SJCRH30 (cell line): ENCODE data around the gene NLGN4Y. TPM values are rescaled to one million over a fixed set of nuclear protein-coding genes. Genes with fewer than 3 reads are reported as not detected.

ENCODE experiments used
- DNase-seq, 2 experiments: peaks; one replicate each; pipeline ENCODE4 v3.0.0-alpha.2; 2015 to 2020
- H3K27ac ChIP-seq: fragments of 250-450 bp; sonication (Bioruptor Pico); 2 replicates; pipeline ENCODE4 v1.5.1; 2020; ENCODE audit warnings: mild to moderate bottlenecking, moderate library complexity
- H3K27me3 ChIP-seq: fragments of 250-450 bp; sonication (Bioruptor Pico); 2 replicates; pipeline ENCODE4 v1.5.1; 2020; ENCODE audit warnings: mild to moderate bottlenecking, moderate library complexity
- H3K36me3 ChIP-seq: fragments of 250-450 bp; sonication (Bioruptor Pico); 2 replicates; pipeline ENCODE4 v1.5.1; 2020; ENCODE audit warnings: mild to moderate bottlenecking, moderate library complexity
- H3K4me1 ChIP-seq: fragments of 250-450 bp; sonication (Bioruptor Pico); 2 replicates; pipeline ENCODE4 v1.5.1; 2020; ENCODE audit warnings: mild to moderate bottlenecking, moderate library complexity
- H3K4me3 ChIP-seq: fragments of 250-450 bp; sonication (Bioruptor Pico); 2 replicates; pipeline ENCODE4 v1.5.1; 2020; ENCODE audit warnings: mild to moderate bottlenecking, moderate library complexity
- H3K9me3 ChIP-seq: fragments of 250-450 bp; sonication (Bioruptor Pico); replicated peaks from 2 replicates; pipeline ENCODE4 v1.5.1; 2020; ENCODE audit warnings: mild to moderate bottlenecking, moderate library complexity
- total RNA-seq: library from RNA; depleted of rRNA; stranded (reverse); fragments of >200 nt; shearing (Covaris generic); gene quantifications from 2 replicates; pipeline ENCODE4 v1.2.3, GENCODE V29; 2014

The NLGN4Y gene
- total RNA-seq, 1 experiment from 2014 or later: not detected

DNA sequence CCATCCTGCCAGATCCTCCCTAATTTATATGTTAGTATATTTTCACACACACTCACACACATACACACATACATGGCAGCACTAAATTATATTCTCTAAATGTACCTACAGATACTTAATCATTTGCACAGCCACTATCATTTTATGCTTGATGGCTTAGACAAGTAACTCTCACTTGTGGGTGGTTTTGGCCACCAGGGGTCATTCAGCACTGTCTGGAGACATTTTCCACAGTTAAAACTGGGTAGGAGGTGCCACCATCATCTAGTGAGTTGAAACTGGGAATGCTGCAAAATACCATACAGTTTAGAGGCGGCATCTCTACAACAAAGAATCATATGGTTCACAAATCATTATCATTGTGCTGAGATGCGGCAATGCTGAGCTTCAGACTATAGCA is 94.2 kb downstream of the NLGN4Y start:
- no peaks in the 10 kb centered on the region for H3K4me1 ChIP-seq
- H3K27ac ChIP-seq: no peak overlapping the region
- H3K4me3 ChIP-seq: no peak overlapping the region
- H3K9me3 ChIP-seq: no peaks in the 10 kb centered on the region
- no peaks in the 10 kb centered on the region for H3K27me3 ChIP-seq
- no peaks in the 10 kb centered on the region for H3K36me3 ChIP-seq
- DNase-seq: no peak

- no peaks in the 10 kb centered on the region for H3K36me3 ChIP-seq
- H3K27me3 ChIP-seq: no peaks in the 10 kb centered on the region
- H3K4me3 ChIP-seq: no peak overlapping the region
- no peak for DNase-seq
- H3K9me3 ChIP-seq: no peaks in the 10 kb centered on the region
- H3K4me1 ChIP-seq: no peaks in the 10 kb centered on the region
- H3K27ac ChIP-seq: no peak overlapping the region
These were observed 103.9 kb downstream of the NLGN4Y start for GRCh38 chrY:14628208-14628607.

DNA sequence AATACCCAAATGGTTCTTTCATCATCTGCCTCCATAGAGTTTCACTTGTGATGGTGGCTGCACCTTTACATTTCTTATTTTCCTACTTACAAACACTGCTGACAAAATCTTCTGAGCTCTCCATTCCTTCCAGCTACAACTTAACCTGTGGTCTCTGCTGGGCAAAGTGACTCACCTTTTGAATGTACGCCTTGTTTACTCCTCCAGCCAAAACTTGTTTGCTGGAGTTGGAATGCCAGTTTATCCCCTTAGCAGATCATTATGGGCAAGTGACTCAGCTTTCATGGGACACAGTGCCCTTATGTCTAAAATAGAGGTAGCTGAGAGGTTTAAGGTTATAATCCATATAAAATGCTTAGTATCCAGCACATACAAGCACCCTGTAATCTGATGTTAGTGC is 107.3 kb downstream of the NLGN4Y start:
- H3K36me3 ChIP-seq: no peaks in the 10 kb centered on the region
- no peak for DNase-seq
- H3K4me1 ChIP-seq: no peaks in the 10 kb centered on the region

GRCh38 chrY:14633718-14634117 is 109.4 kb downstream of the NLGN4Y start:
- H3K27me3 ChIP-seq: no peaks in the 10 kb centered on the region
- H3K27ac ChIP-seq: no peak overlapping the region
- no peaks in the 10 kb centered on the region for H3K9me3 ChIP-seq
- H3K4me3 ChIP-seq: no peak overlapping the region
- H3K36me3 ChIP-seq: no peaks in the 10 kb centered on the region
- DNase-seq: no peak
- H3K4me1 ChIP-seq: no peaks in the 10 kb centered on the region

More for the DNA sequence above, 107.3 kb downstream of the NLGN4Y start:
- Histone ChIP-seq H3K27ac (no peak overlapping the region), H3K4me3 (no peak overlapping the region), H3K27me3 (no peaks in the 10 kb centered on the region), H3K9me3 (no peaks in the 10 kb centered on the region)

DNA sequence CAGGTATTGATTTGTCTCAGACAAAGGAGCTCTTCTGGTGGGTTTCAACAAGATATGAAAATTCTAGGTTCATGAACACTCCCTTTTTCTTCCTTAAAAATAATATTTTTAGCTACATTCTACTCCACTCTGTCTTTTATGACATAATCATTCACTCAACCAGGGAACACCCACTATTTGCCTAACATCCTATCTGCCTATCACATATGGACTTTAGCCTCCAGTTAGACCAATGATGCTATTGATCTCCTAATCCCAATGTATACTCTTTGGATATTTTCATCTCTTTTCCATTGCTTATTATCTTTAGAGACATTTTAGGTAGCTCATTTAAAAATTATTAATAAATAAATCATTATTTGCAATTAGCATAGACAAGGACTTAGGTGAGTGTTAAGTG is 110.6 kb downstream of the NLGN4Y start:
- H3K27ac ChIP-seq: no peak overlapping the region
- no peaks in the 10 kb centered on the region for H3K9me3 ChIP-seq
- H3K4me3 ChIP-seq: no peak overlapping the region

GRCh38 chrY:14637551-14637950 is 113.2 kb downstream of the NLGN4Y start:
- no peak overlapping the region for H3K4me3 ChIP-seq
- no peaks in the 10 kb centered on the region for H3K27me3 ChIP-seq
- H3K4me1 ChIP-seq: no peaks in the 10 kb centered on the region
- no peak overlapping the region for H3K27ac ChIP-seq
- no peaks in the 10 kb centered on the region for H3K9me3 ChIP-seq
- no peaks in the 10 kb centered on the region for H3K36me3 ChIP-seq
- DNase-seq: no peak

More for the DNA sequence above, 110.6 kb downstream of the NLGN4Y start:
- no peaks in the 10 kb centered on the region for H3K27me3 ChIP-seq
- no peaks in the 10 kb centered on the region for H3K4me1 ChIP-seq
- H3K36me3 ChIP-seq: no peaks in the 10 kb centered on the region
- no peak for DNase-seq

GRCh38 chrY:14641853-14642252 is 117.5 kb downstream of the NLGN4Y start:
- no peak for DNase-seq
- no peaks in the 10 kb centered on the region for H3K9me3 ChIP-seq

GRCh38 chrY:14644157-14644952 is 120.0 kb downstream of the NLGN4Y start:
- Histone ChIP-seq H3K27me3 (no peaks in the 10 kb centered on the region), H3K9me3 (no peaks in the 10 kb centered on the region), H3K27ac (no peak overlapping the region), H3K4me1 (no peaks in the 10 kb centered on the region), H3K36me3 (no peaks in the 10 kb centered on the region), H3K4me3 (no peak overlapping the region)
- no peak for DNase-seq

More at GRCh38 chrY:14641853-14642252, 117.5 kb downstream of the NLGN4Y start:
- Histone ChIP-seq H3K36me3 (no peaks in the 10 kb centered on the region), H3K4me3 (no peak overlapping the region), H3K27ac (no peak overlapping the region), H3K4me1 (no peaks in the 10 kb centered on the region), H3K27me3 (no peaks in the 10 kb centered on the region)

GRCh38 chrY:14679181-14679580 is 154.9 kb downstream of the NLGN4Y start:
- Histone ChIP-seq H3K27ac (no peak overlapping the region), H3K9me3 (no peaks in the 10 kb centered on the region)
- DNase-seq: no peak

GRCh38 chrY:14694543-14694942 is 170.2 kb downstream of the NLGN4Y start:
- Histone ChIP-seq H3K4me1 (no peaks in the 10 kb centered on the region), H3K27ac (no peak overlapping the region), H3K27me3 (no peaks in the 10 kb centered on the region), H3K4me3 (no peak overlapping the region), H3K9me3 (no peaks in the 10 kb centered on the region), H3K36me3 (no peaks in the 10 kb centered on the region)
- no peak for DNase-seq

More at GRCh38 chrY:14679181-14679580, 154.9 kb downstream of the NLGN4Y start:
- Histone ChIP-seq H3K36me3 (no peaks in the 10 kb centered on the region), H3K27me3 (no peaks in the 10 kb centered on the region), H3K4me1 (no peaks in the 10 kb centered on the region), H3K4me3 (no peak overlapping the region)

DNA sequence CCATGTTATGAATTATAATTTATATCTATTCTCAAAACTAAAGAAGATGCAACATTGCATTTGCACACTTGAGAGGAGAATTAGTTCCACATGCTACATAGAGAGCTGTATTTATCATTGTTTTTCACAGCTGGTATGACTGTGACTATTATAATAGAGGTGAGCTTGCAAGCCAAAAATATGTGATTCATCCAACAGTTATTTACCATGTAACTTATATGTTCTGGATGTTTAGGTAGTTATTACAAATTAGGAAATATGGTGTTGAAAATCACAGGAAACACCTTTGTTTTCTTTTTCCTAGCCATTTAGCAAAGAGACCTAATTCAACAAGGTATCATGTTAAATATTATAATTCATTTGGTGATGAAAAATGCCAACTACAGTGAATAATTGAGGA is 183.8 kb downstream of the NLGN4Y start:
- no peaks in the 10 kb centered on the region for H3K9me3 ChIP-seq
- H3K4me1 ChIP-seq: no peaks in the 10 kb centered on the region
- no peaks in the 10 kb centered on the region for H3K36me3 ChIP-seq
- no peak for DNase-seq
- H3K27ac ChIP-seq: no peak overlapping the region
- no peaks in the 10 kb centered on the region for H3K27me3 ChIP-seq
- no peak overlapping the region for H3K4me3 ChIP-seq

GRCh38 chrY:14741596-14741995 is 217.3 kb downstream of the NLGN4Y start:
- no peaks in the 10 kb centered on the region for H3K9me3 ChIP-seq
- DNase-seq: no peak
- H3K27ac ChIP-seq: no peak overlapping the region
- H3K27me3 ChIP-seq: no peaks in the 10 kb centered on the region
- no peaks in the 10 kb centered on the region for H3K36me3 ChIP-seq
- no peaks in the 10 kb centered on the region for H3K4me1 ChIP-seq
- no peak overlapping the region for H3K4me3 ChIP-seq

DNA sequence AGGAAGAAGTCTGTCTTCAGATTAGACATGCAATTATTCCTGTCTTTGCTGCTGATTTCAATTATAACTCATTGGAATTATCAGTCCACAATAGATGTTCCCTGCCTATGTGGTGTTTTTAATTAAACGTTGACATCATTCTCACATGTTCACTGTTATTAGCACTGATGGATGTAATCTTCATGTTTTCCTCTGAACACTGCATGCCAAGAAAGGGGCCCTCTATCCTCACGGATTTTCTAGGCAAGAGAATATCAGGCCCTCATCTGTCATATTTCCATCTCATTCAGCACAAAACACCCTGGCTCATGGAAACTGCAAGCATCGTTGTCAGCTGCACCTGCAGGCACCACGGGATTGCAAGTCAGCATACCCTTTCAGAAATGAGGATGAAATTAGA is 224.0 kb downstream of the NLGN4Y start:
- Histone ChIP-seq H3K9me3 (no peaks in the 10 kb centered on the region), H3K4me1 (no peaks in the 10 kb centered on the region), H3K27ac (no peak overlapping the region), H3K36me3 (no peaks in the 10 kb centered on the region), H3K4me3 (no peak overlapping the region), H3K27me3 (no peaks in the 10 kb centered on the region)
- DNase-seq: no peak

DNA sequence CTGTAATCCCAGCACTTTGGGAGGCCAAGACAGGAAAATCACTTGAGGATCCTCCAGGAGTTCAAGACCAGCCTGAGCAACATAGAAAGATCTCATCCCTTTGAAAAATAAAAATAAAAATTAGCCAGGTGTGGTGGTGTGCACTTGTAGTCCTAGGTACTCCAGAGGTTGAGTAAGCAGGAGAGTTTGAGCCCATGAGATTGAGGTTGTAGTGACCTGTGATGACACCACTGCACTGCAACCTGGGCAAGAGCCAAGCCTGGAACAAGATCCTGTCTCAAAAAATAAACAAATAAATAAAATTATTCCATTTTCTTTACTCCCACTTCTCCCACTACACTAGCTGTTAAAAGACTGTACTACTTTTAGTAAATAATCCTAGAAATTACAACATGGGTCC is 231.2 kb downstream of the NLGN4Y start:
- Histone ChIP-seq H3K27me3 (no peaks in the 10 kb centered on the region), H3K9me3 (no peaks in the 10 kb centered on the region), H3K4me3 (no peak overlapping the region), H3K27ac (no peak overlapping the region), H3K36me3 (no peaks in the 10 kb centered on the region), H3K4me1 (no peaks in the 10 kb centered on the region)
- DNase-seq: no peak

GRCh38 chrY:14762903-14763302 is 238.6 kb downstream of the NLGN4Y start:
- Histone ChIP-seq H3K4me1 (no peaks in the 10 kb centered on the region), H3K9me3 (no peaks in the 10 kb centered on the region), H3K27me3 (no peaks in the 10 kb centered on the region), H3K4me3 (no peak overlapping the region), H3K36me3 (no peaks in the 10 kb centered on the region), H3K27ac (no peak overlapping the region)
- DNase-seq: no peak

- H3K27me3 ChIP-seq: no peaks in the 10 kb centered on the region
- no peaks in the 10 kb centered on the region for H3K9me3 ChIP-seq
- DNase-seq: no peak
These were observed 239.3 kb downstream of the NLGN4Y start for GRCh38 chrY:14763600-14763999.

More at GRCh38 chrY:14763600-14763999, 239.3 kb downstream of the NLGN4Y start:
- no peaks in the 10 kb centered on the region for H3K4me1 ChIP-seq
- H3K27ac ChIP-seq: no peak overlapping the region
- H3K36me3 ChIP-seq: no peaks in the 10 kb centered on the region
- H3K4me3 ChIP-seq: no peak overlapping the region
